ENCODE results near the gene TAS2R1.

TAS2R1 gene

DNA sequence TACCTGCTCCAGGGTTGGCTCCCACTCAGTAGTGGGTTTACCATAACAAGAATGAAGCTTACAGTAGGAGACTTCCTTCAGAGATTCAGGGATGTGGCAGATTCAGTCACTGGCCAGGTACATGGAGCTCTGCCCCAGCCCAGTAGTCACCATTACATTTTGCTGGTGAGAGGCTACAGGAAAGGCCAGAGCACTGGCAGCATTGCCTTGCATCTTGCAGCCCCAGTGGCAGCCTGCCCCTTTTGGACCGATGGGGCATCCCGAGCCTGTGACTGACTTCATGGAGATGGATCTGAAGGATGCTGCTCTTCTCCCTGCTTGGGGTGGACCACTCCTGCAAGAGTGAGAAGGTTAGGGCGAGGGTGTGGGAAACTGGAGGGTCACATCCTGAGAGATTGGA is 16.8 kb downstream of the TAS2R1 start:
- TF ChIP-seq CTCF (IDR thresholded peaks at IDR 0.05; ENCODE audit: low read depth, low read length), result no peak
- no peaks in the 10 kb centered on the region for H3K27me3 ChIP-seq
- no peak for DNase-seq
- no peaks in the 10 kb centered on the region for H3K36me3 ChIP-seq
- no peaks in the 10 kb centered on the region for H3K9me3 ChIP-seq
- no peak overlapping the region for H3K4me3 ChIP-seq (ENCODE audit: low read depth, low read length)
- H3K4me1 ChIP-seq, result no peaks in the 10 kb centered on the region

- no peaks in the 10 kb centered on the region for H3K4me1 ChIP-seq
- TF ChIP-seq CTCF (IDR thresholded peaks at IDR 0.05; ENCODE audit: low read depth, low read length), result no peak
- H3K27me3 ChIP-seq, result no peaks in the 10 kb centered on the region
- no peak for DNase-seq
- no peaks in the 10 kb centered on the region for H3K36me3 ChIP-seq
- H3K4me3 ChIP-seq (ENCODE audit: low read depth, low read length), result no peak overlapping the region
- no peaks in the 10 kb centered on the region for H3K9me3 ChIP-seq
These were observed 19.2 kb downstream of the TAS2R1 start for GRCh38 chr5:9610969-9611368.

- Histone ChIP-seq H3K27me3 (no peaks in the 10 kb centered on the region), H3K36me3 (no peaks in the 10 kb centered on the region), H3K9me3 (no peaks in the 10 kb centered on the region), H3K4me1 (no peaks in the 10 kb centered on the region), H3K4me3 (ENCODE audit: low read depth, low read length) (no peak overlapping the region)
- no peak for DNase-seq
- no peak for TF ChIP-seq CTCF (IDR thresholded peaks at IDR 0.05; ENCODE audit: low read depth, low read length)
These were observed 19.8 kb downstream of the TAS2R1 start for GRCh38 chr5:9610364-9610763.

DNA sequence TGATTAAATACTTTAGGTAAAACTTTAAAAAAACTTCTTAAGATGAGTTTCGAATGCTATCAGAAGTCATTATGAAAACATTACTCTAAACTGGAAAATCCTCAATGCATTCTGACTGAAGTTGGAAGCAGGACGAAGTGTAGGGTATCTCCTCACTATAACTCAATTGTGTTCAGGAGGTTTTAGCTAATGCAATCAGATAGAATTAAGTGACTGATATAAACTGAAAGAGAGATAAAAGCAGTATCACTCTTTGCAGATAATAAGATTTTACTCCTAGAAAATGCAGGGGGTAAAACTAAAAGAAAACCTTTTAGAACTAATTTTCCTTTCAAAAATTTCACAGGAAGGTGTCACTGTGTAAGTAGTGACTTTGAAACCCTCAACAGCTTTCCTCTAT is 22.1 kb downstream of the TAS2R1 start:
- Histone ChIP-seq H3K4me3 (ENCODE audit: low read depth, low read length) (no peak overlapping the region), H3K36me3 (no peaks in the 10 kb centered on the region), H3K27me3 (no peaks in the 10 kb centered on the region), H3K4me1 (no peaks in the 10 kb centered on the region), H3K9me3 (no peaks in the 10 kb centered on the region)
- no peak for DNase-seq
- TF ChIP-seq CTCF (IDR thresholded peaks at IDR 0.05; ENCODE audit: low read depth, low read length), result no peak

DNA sequence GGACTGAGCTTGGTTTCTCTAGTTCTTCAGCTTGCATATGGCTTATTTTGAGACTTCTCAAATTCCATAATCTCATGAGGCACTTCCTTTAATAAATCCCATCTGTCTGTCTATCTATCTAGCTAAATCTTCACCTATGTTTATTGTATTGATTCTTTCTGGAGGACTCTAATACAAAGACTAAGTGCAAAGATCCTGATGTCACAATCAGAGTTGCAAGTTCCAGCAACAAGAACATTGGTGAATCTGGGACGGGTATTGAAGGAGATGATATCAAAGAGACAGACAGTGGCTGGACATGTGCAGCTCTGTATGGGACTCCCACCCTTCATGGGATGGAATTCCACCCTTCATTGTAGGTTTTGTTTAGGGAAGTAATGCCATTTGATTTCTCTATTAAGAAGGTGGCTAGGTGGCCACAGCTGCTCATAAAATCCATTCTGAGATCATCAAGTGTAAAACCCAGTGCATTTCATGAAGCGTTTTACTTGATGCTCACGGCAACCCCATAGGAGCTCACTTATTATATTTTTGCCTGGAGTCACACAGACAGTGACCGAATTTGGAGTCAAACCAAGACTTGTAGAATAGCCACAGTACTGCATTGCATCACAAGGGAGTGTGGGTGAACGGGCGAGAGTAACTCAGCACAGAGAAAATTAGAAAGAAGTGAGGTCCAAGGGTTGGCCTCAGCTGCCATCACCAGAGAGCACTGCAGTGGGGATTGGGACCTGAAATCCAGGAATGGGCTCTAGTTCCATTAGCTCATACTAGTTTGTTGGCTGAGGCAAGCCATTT is 24.9 kb downstream of the TAS2R1 start:
- Histone ChIP-seq H3K27me3 (no peaks in the 10 kb centered on the region), H3K4me3 (ENCODE audit: low read depth, low read length) (no peak overlapping the region), H3K36me3 (no peaks in the 10 kb centered on the region), H3K4me1 (no peaks in the 10 kb centered on the region), H3K9me3 (no peaks in the 10 kb centered on the region)
- DNase-seq, result no peak
- no peak for TF ChIP-seq CTCF (IDR thresholded peaks at IDR 0.05; ENCODE audit: low read depth, low read length)

DNA sequence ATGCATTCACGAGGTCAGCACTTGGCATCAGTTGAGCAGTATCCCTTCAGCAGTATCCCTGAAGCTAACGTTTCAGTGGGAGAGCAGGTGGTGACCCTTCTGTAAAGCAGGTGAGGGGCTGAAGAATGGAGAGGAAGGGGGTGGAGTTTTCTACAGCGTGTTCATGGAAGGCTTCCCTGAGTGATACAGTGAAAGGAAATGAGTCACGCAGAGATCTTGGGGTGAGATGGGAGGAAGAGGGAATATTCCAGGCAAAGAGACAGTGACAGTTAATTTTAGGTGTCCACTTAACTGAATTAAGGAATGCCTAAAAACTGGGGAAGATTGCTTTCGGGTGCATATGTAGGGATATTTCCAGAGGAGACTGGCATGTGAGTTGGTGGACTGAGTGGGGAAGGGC is 25.7 kb downstream of the TAS2R1 start:
- DNase-seq, result no peak
- no peaks in the 10 kb centered on the region for H3K27me3 ChIP-seq

More for the DNA sequence above, 25.7 kb downstream of the TAS2R1 start:
- Histone ChIP-seq H3K9me3 (no peaks in the 10 kb centered on the region), H3K4me3 (ENCODE audit: low read depth, low read length) (no peak overlapping the region), H3K4me1 (no peaks in the 10 kb centered on the region), H3K36me3 (no peaks in the 10 kb centered on the region)
- no peak for TF ChIP-seq CTCF (IDR thresholded peaks at IDR 0.05; ENCODE audit: low read depth, low read length)
